Thymus (tissue), 11 donors: ENCODE results near the gene GDF10. TPM values are rescaled to one million over a fixed set of nuclear protein-coding genes. Genes with fewer than 3 reads are reported as not detected.
A peak's percentile ranks its signal among the peaks of the same experiment; 100 is the strongest.

Source experiments
- DNase-seq, 9 donors: peaks; one replicate each; pipeline ENCODE4 v3.0.0-alpha.2; 2013; ENCODE audit warnings: low spot score in 9 of 9, low read depth in 6 of 9, missing footprints in 1 of 9
- H3K27ac ChIP-seq, 2 donors: one replicate each; pipeline ENCODE4 v1.5.1; 2013; ENCODE audit warnings: control low read depth in 1 of 2, low read depth in 1 of 2, low read length in 1 of 2, mild to moderate bottlenecking in 1 of 2, moderate library complexity in 1 of 2
- H3K27me3 ChIP-seq, 2 donors: one replicate each; pipeline ENCODE4 v1.5.1; 2013; ENCODE audit warnings: low read length in 1 of 2; ENCODE audit not compliant: control insufficient read depth in 2 of 2, insufficient read depth in 1 of 2
- H3K36me3 ChIP-seq, 2 donors: one replicate each; pipeline ENCODE4 v1.5.1; 2013; ENCODE audit warnings: low read length in 1 of 2, mild to moderate bottlenecking in 1 of 2, moderate library complexity in 1 of 2; ENCODE audit not compliant: control insufficient read depth in 2 of 2, insufficient read depth in 2 of 2
- H3K4me1 ChIP-seq, 2 donors: one replicate each; pipeline ENCODE4 v1.5.1; 2013; ENCODE audit warnings: low read length in 2 of 2; ENCODE audit not compliant: control insufficient read depth in 2 of 2, insufficient read depth in 2 of 2
- H3K4me3 ChIP-seq, 2 donors: one replicate each; pipeline ENCODE4 v1.5.1; 2013; ENCODE audit warnings: low read length in 2 of 2, control low read depth in 1 of 2, mild to moderate bottlenecking in 1 of 2
- H3K9me3 ChIP-seq, 2 donors: one replicate each; pipeline ENCODE4 v1.5.1; 2013; ENCODE audit warnings: low read length in 1 of 2, mild to moderate bottlenecking in 1 of 2; ENCODE audit not compliant: control insufficient read depth in 2 of 2, insufficient read depth in 1 of 2
- WGBS: extraction: QIAGEN DNeasy Blood & Tissue Kit; methylation state at CpG from one replicate; pipeline ENCODE4 v1.1.7; 2013; 5-methylcytosine and 5-hydroxymethylcytosine counted together
- polyA plus RNA-seq: library from polyadenylated mRNA; stranded (reverse); fragments of 200-250 nt; gene quantifications from one replicate; pipeline ENCODE4 v1.2.3, GENCODE V29; 2013
- total RNA-seq: library from RNA; stranded (reverse); fragments of 120-200 nt; gene quantifications from one replicate; pipeline ENCODE4 v1.2.4, GENCODE V29; 2013
- donor health status: healthy.

The GDF10 gene
- total and polyA plus RNA-seq, 2 donors = 0.39 to 0.47 TPM

GRCh38 chr10:47256751-47257336, 43.2 kb upstream of the GDF10 start:
- no peak overlapping the region for H3K4me3 ChIP-seq
- peaks cover 0 to 9% of the 10 kb centered on the region in 2 donors for H3K9me3 ChIP-seq
- peak overlapping the region in 1 of 2 donors; percentile 69 for H3K27ac ChIP-seq
- H3K27me3 ChIP-seq = no peaks in the 10 kb centered on the region
- WGBS = 71% methylated on average over 4 of the region's 4 CpGs
- H3K36me3 ChIP-seq = no peaks in the 10 kb centered on the region
- peaks cover 16 to 47% of the 10 kb centered on the region in 2 donors for H3K4me1 ChIP-seq
- no peak for DNase-seq

- Histone ChIP-seq H3K4me1 (peaks cover 16 to 53% of the 10 kb centered on the region in 2 donors), H3K4me3 (no peak overlapping the region), H3K36me3 (no peaks in the 10 kb centered on the region), H3K27ac (peak overlapping the region; percentile 22 to 69), H3K27me3 (no peaks in the 10 kb centered on the region), H3K9me3 (peaks cover 0 to 9% of the 10 kb centered on the region in 2 donors)
- WGBS = 47% methylated on average over 4 of the region's 4 CpGs
- peak in 3 of 9 donors; percentile 40 to 77 (median 46) for DNase-seq
Observed at GRCh38 chr10:47257396-47258120, 42.4 kb upstream of the GDF10 start.

- Histone ChIP-seq H3K36me3 (no peaks in the 10 kb centered on the region), H3K4me1 (peaks cover 16 to 61% of the 10 kb centered on the region in 2 donors), H3K4me3 (no peak overlapping the region), H3K9me3 (peaks cover 0 to 7% of the 10 kb centered on the region in 2 donors), H3K27me3 (no peaks in the 10 kb centered on the region), H3K27ac (no peak overlapping the region)
- 95% methylated on average over 3 of the region's 3 CpGs for WGBS
- no peak for DNase-seq
Observed at GRCh38 chr10:47258921-47259320, 41.1 kb upstream of the GDF10 start.

GRCh38 chr10:47259466-47259865, 40.5 kb upstream of the GDF10 start:
- no peak for DNase-seq
- Histone ChIP-seq H3K36me3 (no peaks in the 10 kb centered on the region), H3K4me1 (peaks cover 18 to 61% of the 10 kb centered on the region in 2 donors), H3K27me3 (no peaks in the 10 kb centered on the region), H3K9me3 (peaks cover 0 to 9% of the 10 kb centered on the region in 2 donors), H3K4me3 (no peak overlapping the region), H3K27ac (no peak overlapping the region)
- WGBS = 93% methylated on average over 5 of the region's 5 CpGs

- Histone ChIP-seq H3K27me3 (no peaks in the 10 kb centered on the region), H3K9me3 (peaks cover 0 to 14% of the 10 kb centered on the region in 2 donors), H3K4me1 (peaks cover 27 to 64% of the 10 kb centered on the region in 2 donors), H3K27ac (peak overlapping the region; percentile 90 to 95), H3K4me3 (no peak overlapping the region), H3K36me3 (no peaks in the 10 kb centered on the region)
- peak in 1 of 9 donors; percentile 57 for DNase-seq
- 70% methylated on average over 9 of the region's 9 CpGs for WGBS
Observed at GRCh38 chr10:47260505-47261111, 39.4 kb upstream of the GDF10 start.

GRCh38 chr10:47261121-47261520, 38.9 kb upstream of the GDF10 start:
- Histone ChIP-seq H3K4me3 (no peak overlapping the region), H3K27ac (peak overlapping the region; percentile 90 to 95), H3K4me1 (peaks cover 27 to 62% of the 10 kb centered on the region in 2 donors), H3K36me3 (no peaks in the 10 kb centered on the region), H3K9me3 (peaks cover 0 to 14% of the 10 kb centered on the region in 2 donors), H3K27me3 (no peaks in the 10 kb centered on the region)
- peak in 8 of 9 donors; percentile 33 to 83 (median 60) for DNase-seq
- WGBS = 8% methylated on average over 1 of the region's 1 CpG

- H3K9me3 ChIP-seq = peaks cover 0 to 14% of the 10 kb centered on the region in 2 donors
- no peak for DNase-seq
- no peaks in the 10 kb centered on the region for H3K27me3 ChIP-seq
- peaks cover 27 to 61% of the 10 kb centered on the region in 2 donors for H3K4me1 ChIP-seq
- no peak overlapping the region for H3K4me3 ChIP-seq
- no peaks in the 10 kb centered on the region for H3K36me3 ChIP-seq
- peak overlapping the region; percentile 90 to 95 for H3K27ac ChIP-seq
- WGBS = 94% methylated on average over 5 of the region's 5 CpGs
Observed at GRCh38 chr10:47261556-47261955, 38.4 kb upstream of the GDF10 start.

- peaks cover 24 to 50% of the 10 kb centered on the region in 2 donors for H3K4me1 ChIP-seq
- WGBS = 96% methylated on average over 5 of the region's 5 CpGs
- H3K27ac ChIP-seq = no peak overlapping the region
Observed at GRCh38 chr10:47262606-47263533, 37.1 kb upstream of the GDF10 start.

More at GRCh38 chr10:47262606-47263533, 37.1 kb upstream of the GDF10 start:
- DNase-seq = no peak
- H3K9me3 ChIP-seq = peaks cover 0 to 7% of the 10 kb centered on the region in 2 donors
- no peaks in the 10 kb centered on the region for H3K27me3 ChIP-seq
- no peak overlapping the region for H3K4me3 ChIP-seq
- no peaks in the 10 kb centered on the region for H3K36me3 ChIP-seq
